GM19043 (cell line): ENCODE data around the gene CAD.
"Not testable (repeated sequence)": the region's sequence is repeated elsewhere in the genome, so short reads cannot be mapped to it uniquely, and the experiment has no call there.

Experiments
- ATAC-seq: cut with Tn5 transposase; IDR thresholded peaks from one replicate; pipeline ENCODE4 v1.9.1; 2021; ENCODE audit warnings: low read depth; ENCODE audit not compliant: unreplicated experiment

Gene CAD

DNA sequence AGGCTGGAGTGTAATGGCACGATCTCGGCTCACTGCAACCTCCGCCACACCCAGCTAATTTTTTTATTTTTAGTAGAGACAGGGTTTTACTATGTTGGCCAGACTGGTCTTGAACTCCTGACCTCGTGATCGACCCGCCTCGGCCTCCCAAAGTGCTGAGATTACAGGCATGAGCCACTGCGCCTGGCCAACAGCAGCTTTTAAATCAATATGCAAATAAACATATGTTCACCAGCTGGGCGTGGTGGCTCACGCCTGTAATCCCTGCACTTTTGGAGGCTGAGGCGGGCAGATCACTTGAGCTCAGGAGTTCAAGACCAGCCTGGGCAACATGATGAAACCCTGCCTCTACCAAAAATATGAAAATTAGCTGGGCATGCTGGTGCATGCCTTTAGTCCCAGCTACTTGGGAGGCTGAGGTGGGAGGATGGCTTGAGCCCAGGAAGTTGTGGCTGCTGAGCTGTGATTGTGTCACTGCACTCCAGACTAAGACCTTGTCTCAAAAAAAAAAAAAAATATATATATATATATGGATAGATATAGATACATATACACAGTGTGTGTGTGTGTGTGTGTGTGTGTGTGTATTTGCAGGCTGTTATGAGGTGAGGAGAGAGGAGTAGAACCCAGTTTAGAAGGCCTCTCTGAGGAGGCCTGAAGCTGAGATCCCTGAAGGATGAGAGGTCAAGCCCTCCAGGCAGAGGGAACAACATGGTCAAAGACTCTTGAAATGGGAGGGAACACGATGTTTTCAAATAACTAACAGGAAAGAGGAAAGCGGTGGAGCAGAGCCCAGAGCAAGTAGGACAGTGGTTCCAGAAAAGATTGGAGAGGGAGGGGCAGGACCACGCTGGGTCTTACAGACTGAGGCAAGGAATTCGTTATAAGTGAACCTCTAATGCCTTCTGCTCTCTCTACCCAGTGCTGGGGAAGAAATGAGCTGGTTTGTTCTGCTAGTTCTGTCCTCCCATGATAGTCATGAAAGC lies 55.7 kb downstream of the CAD start:
- ATAC-seq, result not testable (repeated sequence)

DNA sequence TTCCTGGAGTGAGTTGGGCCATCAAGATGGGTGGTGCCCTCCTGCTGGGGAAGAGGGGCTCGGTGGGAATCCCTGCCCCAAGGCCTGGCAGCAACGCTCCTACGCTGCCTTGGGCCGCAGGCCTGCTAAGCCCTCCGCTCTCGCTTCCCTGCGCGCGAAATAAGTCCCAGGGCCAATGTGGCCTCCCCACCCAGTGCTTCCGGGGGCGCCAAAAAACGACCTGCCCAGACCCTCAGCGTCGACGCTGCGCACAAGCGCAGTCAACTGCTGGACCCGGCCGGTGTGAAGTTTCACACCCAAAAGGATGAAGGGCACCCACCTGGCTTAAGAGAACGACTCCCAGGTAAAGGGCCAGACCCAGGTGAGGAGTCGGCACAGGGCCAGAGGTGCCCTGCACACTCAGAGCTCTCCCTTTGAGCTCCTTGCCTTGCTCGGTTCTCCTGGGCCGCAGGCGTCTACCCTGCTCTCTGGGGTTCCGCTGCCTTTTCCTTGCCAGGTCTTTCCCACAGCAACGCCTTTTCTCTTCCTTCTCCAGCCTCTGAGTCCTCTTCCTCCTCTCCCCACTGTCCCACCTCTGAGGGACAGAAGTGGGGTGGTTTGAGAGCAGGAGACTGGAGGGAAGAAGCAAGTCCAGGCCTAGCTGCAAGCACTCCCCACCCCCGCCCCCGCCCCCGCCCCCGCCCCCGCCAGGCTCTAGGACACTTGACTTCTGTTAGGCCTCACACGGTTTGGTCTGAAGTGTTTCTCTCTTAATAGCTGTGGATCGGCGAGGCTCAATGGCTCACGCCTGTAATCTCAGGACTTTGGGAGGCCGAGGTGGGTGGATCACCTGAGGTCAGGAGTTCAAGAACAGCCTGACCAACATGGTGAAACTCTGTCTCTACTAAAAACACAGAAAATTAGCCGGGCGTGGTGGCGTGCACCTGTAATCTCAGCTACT lies 58.3 kb downstream of the CAD start, which contains the start of gene DNAJC5G:
TSS of gene DNAJC5G (plus strand) at position 223 of the 940 bp plus-strand sequence. CDS start 1,296 bp downstream, outside the sequence.
- ATAC-seq, result no peak

DNA sequence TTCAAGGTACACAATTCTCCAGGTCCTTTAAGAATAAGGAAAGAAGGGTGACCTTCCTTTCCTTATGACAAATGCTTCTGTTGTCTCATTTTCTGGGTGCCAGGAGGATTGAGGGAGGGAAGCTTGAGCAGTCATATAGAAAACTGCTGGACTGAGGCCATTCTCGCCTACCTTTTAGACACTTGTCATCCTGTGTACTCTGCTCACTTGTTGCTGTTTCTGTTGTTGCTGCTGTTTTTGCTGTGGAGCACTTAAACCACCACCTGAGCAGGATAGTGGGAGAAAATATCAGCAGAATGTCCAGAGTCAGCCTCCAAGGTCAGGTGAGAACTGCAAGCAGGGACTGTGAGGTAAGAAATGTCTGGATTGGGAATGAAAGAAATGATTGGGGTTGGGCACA lies 60.8 kb downstream of the CAD start:
- ATAC-seq, result no peak

DNA sequence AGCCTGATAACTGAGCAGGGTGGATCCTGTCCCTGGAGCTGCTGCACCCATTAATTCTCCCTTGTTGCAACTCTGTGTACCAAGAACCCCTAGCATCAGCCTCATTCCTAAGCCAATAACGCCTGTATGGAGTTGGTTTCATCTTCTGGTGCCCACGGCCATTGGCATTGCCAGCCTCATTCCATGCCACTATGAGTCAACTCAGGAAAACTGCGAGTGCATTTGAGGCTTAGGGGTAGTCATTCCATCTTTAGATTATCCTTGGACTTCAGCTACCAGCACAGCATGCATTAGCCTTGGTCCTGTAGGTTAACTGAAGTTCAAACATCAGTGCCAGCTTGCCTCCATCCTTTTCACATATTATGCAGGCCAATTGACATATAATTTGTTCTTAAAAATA lies 63.7 kb downstream of the CAD start:
- no peak for ATAC-seq

DNA sequence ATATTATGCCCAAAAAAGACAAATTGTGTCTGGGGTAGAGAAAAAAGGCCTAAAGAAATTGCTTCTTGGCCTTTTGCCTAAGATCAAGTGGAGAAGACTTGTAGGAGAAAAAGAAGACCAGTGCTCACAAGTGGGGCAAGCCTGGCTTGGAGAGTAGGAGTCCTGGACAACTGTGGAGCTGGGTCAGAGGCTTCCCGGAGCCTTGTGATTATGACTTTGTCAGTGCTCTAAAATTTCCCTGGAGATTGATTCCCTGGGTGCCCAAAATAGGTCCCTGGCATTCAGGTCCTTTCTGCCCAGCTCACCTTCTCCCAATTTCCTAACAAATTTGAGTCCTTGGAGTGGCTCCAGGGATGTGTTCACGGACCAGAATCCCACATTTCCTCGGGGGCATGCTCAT lies 64.3 kb downstream of the CAD start:
- ATAC-seq, result no peak

DNA sequence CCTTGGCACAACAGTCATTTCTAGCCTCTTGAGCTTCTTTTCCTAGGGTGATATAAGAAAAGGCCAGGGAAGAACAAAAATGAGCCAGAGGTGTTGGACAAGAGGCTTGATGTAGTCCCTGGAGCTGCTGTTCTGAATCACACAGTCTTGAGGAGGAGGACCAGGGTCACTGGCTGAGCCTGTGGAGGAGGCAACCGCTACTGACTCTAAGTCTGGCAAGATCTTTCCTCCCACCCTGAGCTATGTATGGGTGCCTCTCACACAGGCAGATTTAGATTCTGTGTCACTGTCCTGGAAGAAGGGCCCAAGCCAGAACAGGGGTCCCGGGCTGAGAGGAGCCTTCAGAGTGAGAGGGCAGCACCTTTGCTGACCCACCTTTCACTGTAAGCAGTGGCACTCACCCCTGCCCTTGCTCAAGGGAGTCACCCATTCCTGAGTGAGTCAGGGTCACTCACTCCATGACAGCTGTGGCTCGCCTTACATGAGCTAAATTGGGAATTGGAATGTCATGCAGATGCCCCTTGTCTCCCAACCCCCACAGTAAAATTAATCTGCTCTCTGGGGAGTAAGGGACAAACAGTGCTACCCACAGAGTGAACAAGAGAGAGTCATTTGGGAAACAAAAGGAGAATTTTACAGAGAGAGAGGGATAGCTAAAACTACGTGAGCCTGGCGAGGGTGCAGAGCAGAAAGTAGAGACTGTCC lies 64.8 kb downstream of the CAD start, which contains the start of gene TRIM54:
TSS of gene TRIM54 (plus strand) at position 575 of the 705 bp plus-strand sequence. CDS start 303 bp downstream, outside the sequence.
- no peak for ATAC-seq

DNA sequence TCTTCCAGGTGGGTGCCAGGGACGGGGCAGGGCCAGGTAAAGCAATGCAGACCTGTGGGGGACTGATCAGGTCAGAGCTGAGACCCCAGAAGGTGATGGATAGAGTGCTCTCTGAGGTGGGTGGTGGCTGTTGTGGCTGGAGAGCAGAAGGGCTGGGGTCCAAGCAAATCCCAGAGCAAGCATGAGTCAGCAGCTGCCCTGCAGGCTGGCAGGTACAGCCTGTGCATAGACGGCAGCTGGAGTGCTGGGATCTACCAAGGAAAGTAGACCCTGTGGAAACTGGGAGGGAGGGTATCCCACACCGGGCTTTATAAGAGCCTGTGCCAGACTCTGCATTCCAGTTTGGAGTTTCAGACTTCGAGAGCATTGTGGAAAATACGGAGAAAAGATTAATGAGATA lies 65.7 kb downstream of the CAD start:
- no peak for ATAC-seq

DNA sequence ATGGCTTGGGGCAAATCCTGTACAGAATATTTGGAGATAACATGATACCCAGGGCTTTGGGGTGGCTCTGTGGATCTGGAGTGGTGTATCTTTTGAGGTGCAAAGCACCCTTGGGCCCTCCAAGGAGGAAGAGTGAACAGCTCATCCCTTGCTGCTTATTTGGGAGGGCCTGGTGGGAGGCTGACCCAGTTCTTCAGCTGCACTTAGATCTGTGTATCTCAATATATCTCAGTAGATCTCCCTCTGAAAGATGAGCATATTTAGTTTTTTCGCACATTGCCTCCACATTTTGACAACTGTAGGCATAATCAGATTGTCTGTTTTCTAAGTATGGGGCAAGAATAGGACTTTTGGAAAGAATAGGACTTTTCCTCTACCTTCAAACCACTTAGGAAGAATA lies 67.8 kb downstream of the CAD start:
- no peak for ATAC-seq

DNA sequence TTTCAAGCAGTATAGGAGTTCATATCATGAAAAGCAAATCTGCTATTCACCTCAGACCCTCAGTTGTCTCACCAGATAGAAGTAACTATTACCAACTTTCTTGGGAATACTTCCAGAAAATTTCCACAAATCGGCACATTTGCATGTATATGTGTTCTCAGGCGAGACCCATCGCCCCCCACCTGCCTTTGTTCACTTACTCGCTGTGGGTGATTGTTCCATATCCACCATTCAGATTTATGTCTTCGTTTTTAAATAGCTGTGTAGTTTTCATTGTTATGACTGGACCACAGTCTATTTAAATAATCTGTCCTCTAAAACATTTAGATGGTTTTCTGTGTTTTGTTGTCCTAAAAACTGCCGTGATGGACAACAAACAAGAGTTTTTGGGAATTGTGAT lies 68.3 kb downstream of the CAD start:
- ATAC-seq, result no peak

DNA sequence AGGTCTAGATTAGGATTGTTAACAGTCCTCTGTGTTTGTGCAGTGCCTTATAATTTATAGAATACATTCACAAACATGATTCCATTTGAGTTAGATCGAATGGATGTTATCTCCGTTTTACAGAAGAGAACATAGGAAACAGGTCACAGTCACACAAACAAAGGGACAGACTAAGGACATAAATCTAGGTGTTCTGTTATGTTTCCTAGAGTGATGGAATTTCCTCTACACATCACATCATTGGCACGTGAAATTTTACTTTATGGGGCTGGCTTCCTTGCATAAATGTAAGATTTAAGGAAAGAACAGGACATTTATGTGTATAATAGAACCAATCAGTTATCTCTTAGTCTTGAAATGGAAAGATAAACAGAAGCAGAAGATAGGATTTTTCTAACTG lies 71.4 kb downstream of the CAD start:
- no peak for ATAC-seq

DNA sequence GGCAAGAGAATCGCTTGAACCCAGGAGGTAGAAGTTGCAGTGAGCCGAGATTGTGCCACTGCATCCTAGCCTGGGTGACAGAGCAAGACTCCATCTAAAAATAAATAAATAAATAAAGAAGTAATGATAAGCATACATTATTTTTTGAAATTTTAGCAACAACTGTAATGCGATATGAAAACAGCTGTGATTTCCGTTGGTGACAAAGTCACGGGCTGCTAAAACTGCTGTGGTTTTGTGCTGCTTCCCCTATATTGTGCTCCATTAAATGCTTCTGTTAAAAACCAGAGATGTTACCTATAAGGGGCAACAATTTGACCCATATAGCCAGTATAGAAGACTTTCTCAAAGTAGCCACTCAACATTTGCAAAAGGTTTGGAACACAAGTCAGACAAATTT lies 73.4 kb downstream of the CAD start:
- no peak for ATAC-seq

DNA sequence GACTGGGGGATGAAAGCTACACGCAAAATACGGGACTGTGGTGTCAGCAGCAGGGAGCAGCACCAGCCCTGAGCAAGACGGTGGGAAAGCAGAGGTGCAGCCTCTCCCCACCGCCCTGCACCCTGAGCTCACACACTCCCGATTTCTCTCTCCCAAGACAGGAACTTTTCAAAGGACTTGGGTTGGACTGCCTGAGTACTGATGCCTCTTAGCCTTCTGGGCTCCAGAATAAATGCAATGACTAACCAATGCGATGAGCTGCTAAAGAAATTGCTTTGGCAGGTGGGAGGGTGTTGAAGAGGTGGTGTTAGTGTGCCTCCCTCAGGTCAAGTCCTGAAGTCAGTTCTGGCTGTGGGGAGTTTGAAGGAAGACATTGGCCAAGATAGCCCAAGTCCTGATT lies 74.7 kb downstream of the CAD start:
- no peak for ATAC-seq
